Left hindlimb (tissue), 1 donor: ENCODE data around the gene POTEJ.
"Not testable (repeated sequence)": the region's sequence is repeated elsewhere in the genome, so short reads cannot be mapped to it uniquely, and the experiment has no call there.

Experiments
- DNase-seq: peaks from one replicate; pipeline ENCODE4 v3.0.0-alpha.2; 2018

The POTEJ gene

GRCh38 chr2:130608276-130609001 lies 2.8 kb upstream of the POTEJ start:
- not testable (repeated sequence) for DNase-seq

- DNase-seq: not testable (repeated sequence)
Observed at GRCh38 chr2:130609002-130609920, 2.0 kb upstream of the POTEJ start.

GRCh38 chr2:130610486-130610885 lies 754 bp upstream of the POTEJ start:
- DNase-seq: not testable (repeated sequence)

GRCh38 chr2:130628784-130629475 lies 17.7 kb downstream of the POTEJ start:
- DNase-seq: not testable (repeated sequence)

GRCh38 chr2:130638973-130639372 lies 27.7 kb downstream of the POTEJ start:
- DNase-seq: not testable (repeated sequence)

GRCh38 chr2:130641688-130642087 lies 30.4 kb downstream of the POTEJ start:
- not testable (repeated sequence) for DNase-seq

- not testable (repeated sequence) for DNase-seq
Observed at GRCh38 chr2:130649285-130649684, 38.0 kb downstream of the POTEJ start.

GRCh38 chr2:130664506-130664905 lies 53.3 kb downstream of the POTEJ start:
- not testable (repeated sequence) for DNase-seq

- not testable (repeated sequence) for DNase-seq
Observed at GRCh38 chr2:130665596-130665995, 54.4 kb downstream of the POTEJ start.

- DNase-seq: not testable (repeated sequence)
Observed at GRCh38 chr2:130667516-130667915, 56.3 kb downstream of the POTEJ start.

- not testable (repeated sequence) for DNase-seq
Observed at GRCh38 chr2:130670026-130670745, 58.9 kb downstream of the POTEJ start.

GRCh38 chr2:130692041-130692770 lies 81.0 kb downstream of the POTEJ start:
- DNase-seq: not testable (repeated sequence)

- peak; percentile 25 for DNase-seq
Observed at GRCh38 chr2:130693474-130693873, 82.2 kb downstream of the POTEJ start.

- not testable (repeated sequence) for DNase-seq
Observed at GRCh38 chr2:130703250-130703649, 92.0 kb downstream of the POTEJ start.
